Kidney (tissue), 14 donors: ENCODE data around the gene STAMBP. TPM values are rescaled to one million over a fixed set of nuclear protein-coding genes. Genes with fewer than 3 reads are reported as not detected.

ENCODE experiments used
- DNase-seq, 5 donors: peaks; one replicate each; pipeline ENCODE4 v3.0.0-alpha.2; 2013 to 2020
- FAIRE-seq: peaks from 2 replicates; lab custom pipeline; 2012; peaks lifted over from hg19 to GRCh38; lab: Jason Lieb, UNC
- H3K27ac ChIP-seq, 2 donors: one replicate each; pipeline ENCODE4 v1.7.0; 2013; ENCODE audit warnings: low read depth in 2 of 2, low read length in 2 of 2, inconsistent platforms in 1 of 2
- H3K27me3 ChIP-seq: one replicate; pipeline ENCODE4 v1.7.1; 2013; ENCODE audit warnings: low read length, inconsistent platforms; ENCODE audit not compliant: control insufficient read depth, insufficient read depth
- H3K36me3 ChIP-seq, 3 donors: one replicate each; pipeline versions ENCODE4 v1.7.0 to v1.7.1; 2013; ENCODE audit warnings: low read length in 3 of 3, control low read depth in 1 of 3, inconsistent platforms in 1 of 3; ENCODE audit not compliant: insufficient read depth in 3 of 3, control insufficient read depth in 2 of 3
- H3K4me1 ChIP-seq, 3 donors: one replicate each; pipeline versions ENCODE4 v1.7.0 to v1.7.1; 2013; ENCODE audit warnings: low read length in 3 of 3, inconsistent platforms in 1 of 3, low read depth in 1 of 3; ENCODE audit not compliant: control insufficient read depth in 2 of 3, insufficient read depth in 2 of 3
- H3K4me3 ChIP-seq, 3 donors: one replicate each; pipeline versions ENCODE4 v1.7.0 to v1.8.1; 2013; ENCODE audit warnings: low read length in 3 of 3, control low read depth in 1 of 3, inconsistent platforms in 1 of 3
- H3K9ac ChIP-seq, 3 donors: one replicate each; pipeline versions ENCODE4 v1.7.0 to v1.7.1; 2013; ENCODE audit warnings: low read length in 3 of 3, control low read depth in 1 of 3, inconsistent platforms in 1 of 3
- H3K9me3 ChIP-seq, 3 donors: one replicate each; pipeline versions ENCODE4 v1.7.0 to v1.7.1; 2013; ENCODE audit warnings: low read length in 3 of 3, control low read depth in 1 of 3, inconsistent platforms in 1 of 3; ENCODE audit not compliant: control insufficient read depth in 2 of 3, insufficient read depth in 1 of 3
- CTCF ChIP-seq: IDR thresholded peaks from 3 replicates; pipeline ENCODE4 v1.5.1; 2012; ENCODE audit warnings: mild to moderate bottlenecking, moderate library complexity, borderline replicate concordance; ENCODE audit not compliant: insufficient read depth; ENCODE audit errors: extremely low read depth
- intact Hi-C: fragments of 100-400 bp; cut with DNase I; formaldehyde crosslinking; loops from one replicate; pipeline ENCODE4 v1.11.1; 2022
- polyA plus RNA-seq: library from polyadenylated mRNA; stranded (reverse); fragments of 350-450 nt; fragmentation: Illumina TruSeq; extraction: RNeasy Lipid Tissue Mini Kit (QIAGEN cat#74804); gene quantifications from one replicate; pipeline ENCODE4 v1.2.3, GENCODE V29; 2014; ENCODE audit warnings: low read depth, low replicate concordance; ENCODE audit not compliant: insufficient read depth
- total RNA-seq: library from RNA; stranded (reverse); fragmentation: NEBNext Ultra II Directional; extraction: Animal tissue kit (Norgen Biotek cat#: 25700); gene quantifications from one replicate; pipeline ENCODE4 v1.2.1, GENCODE V29; 2021
- donor health status: control.
- donor health status: control.
- donor health status: control.
- donor health status: control.
- donor health status: control.
- donor health status: DM: yes; HTN: yes; CAD: no.
- donor health status: Normal renal cell carcinoma (clear cell type).

The STAMBP gene
- total and polyA plus RNA-seq, 2 donors from 2014 or later: 34.8 to 58.9 TPM

- no peaks in the 10 kb centered on the region for H3K27me3 ChIP-seq
- FAIRE-seq (no peak), DNase-seq (no peak)
- no peak overlapping the region for H3K27ac ChIP-seq
- no peak overlapping the region for H3K4me3 ChIP-seq
- no peaks in the 10 kb centered on the region for H3K9me3 ChIP-seq
- no peak overlapping the region for H3K9ac ChIP-seq
- intact Hi-C loops: no loop called here
- no peaks in the 10 kb centered on the region for H3K4me1 ChIP-seq
- no peaks in the 10 kb centered on the region for H3K36me3 ChIP-seq
- TF ChIP-seq CTCF: no peak
These were observed 93.9 kb downstream of the STAMBP start for GRCh38 chr2:73922681-73923080.

Other genes starting within 250 kb of the STAMBP start
- 94.4 TPM for gene NAT8, start 186.5 kb upstream of the STAMBP start, total RNA-seq
- 1,820 TPM for gene NAT8, start 186.5 kb upstream of the STAMBP start, polyA plus RNA-seq
- gene TPRKB, start 91.6 kb upstream of the STAMBP start, total RNA-seq: 25.3 TPM
- gene TPRKB, start 91.6 kb upstream of the STAMBP start, polyA plus RNA-seq: 42.2 TPM
- gene DUSP11, start 48.9 kb upstream of the STAMBP start, total RNA-seq: 25.5 TPM
- 19.3 TPM for gene DUSP11, start 48.9 kb upstream of the STAMBP start, polyA plus RNA-seq
- gene C2orf78, start 44.8 kb upstream of the STAMBP start, total RNA-seq: not detected
- not detected for gene C2orf78, start 44.8 kb upstream of the STAMBP start, polyA plus RNA-seq
- gene ACTG2, start 64.0 kb downstream of the STAMBP start, total RNA-seq: 13.7 TPM
- 6.6 TPM for gene ACTG2, start 64.0 kb downstream of the STAMBP start, polyA plus RNA-seq
- 44.4 TPM for gene DGUOK, start 97.9 kb downstream of the STAMBP start, total RNA-seq
- gene DGUOK, start 97.9 kb downstream of the STAMBP start, polyA plus RNA-seq: 86.2 TPM
- 13.1 TPM for gene TET3, start 155.9 kb downstream of the STAMBP start, total RNA-seq
- gene TET3, start 155.9 kb downstream of the STAMBP start, polyA plus RNA-seq: 0.52 TPM